ENCODE measurements around the gene UBXN4. TPM values are rescaled to one million over a fixed set of nuclear protein-coding genes. Genes with fewer than 3 reads are reported as not detected.

UBXN4 gene
- total RNA-seq, 1 experiment from 2014 or later: 83.7 TPM

DNA sequence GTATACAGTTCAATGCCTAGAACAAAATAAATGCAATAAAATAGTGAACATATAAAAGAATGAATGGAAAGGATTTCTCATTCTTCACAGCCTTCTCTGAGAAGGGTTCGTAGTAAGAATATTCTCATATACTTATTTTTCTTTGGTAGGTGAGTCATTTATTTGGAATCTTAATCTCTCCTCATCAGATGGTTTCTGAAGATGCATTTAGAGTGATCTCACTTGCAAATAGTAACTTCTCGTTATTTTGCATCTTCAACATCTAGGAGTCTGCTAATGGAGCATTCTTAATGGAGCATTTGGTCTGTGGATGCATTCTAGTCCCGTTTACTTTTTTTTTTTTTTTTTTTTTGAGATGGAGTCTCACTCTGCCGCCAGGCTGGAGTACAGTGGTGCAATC lies 3.9 kb downstream of the UBXN4 start:
- intact Hi-C loops (cut with micrococcal nuclease; ENCODE audit: unreplicated experiment): no loop called here

GRCh38 chr2:135755573-135755972 lies 13.9 kb downstream of the UBXN4 start:
- Histone ChIP-seq H3K27me3 (ENCODE audit: control insufficient read depth, insufficient read depth, low read length) (no peaks in the 10 kb centered on the region), H3K27ac (ENCODE audit: low read length) (no peak overlapping the region), H3K4me1 (ENCODE audit: control insufficient read depth, insufficient read depth, low read length) (no peaks in the 10 kb centered on the region), H3K4me3 (ENCODE audit: low read depth in 2 of 2, low read length in 2 of 2) (no peak overlapping the region), H3K9me3 (ENCODE audit: control insufficient read depth, insufficient read depth, low read depth, low read length) (no peaks in the 10 kb centered on the region; the same call in 1 of the 2 replicates), H3K36me3 (ENCODE audit: control insufficient read depth, insufficient read depth, low read length) (peaks cover 35% of the 10 kb centered on the region)
- no TSS peak for BruUV-seq (replicated peaks)
- intact Hi-C loops (cut with micrococcal nuclease; ENCODE audit: unreplicated experiment) (no loop called here), in situ Hi-C loops (cut with HindIII; ENCODE audit: low pct_unique_long_range_greater_than_20kb, low sequenced_read_pairs) (no loop called here)
- ChIA-PET POLR2A (interaction anchor here (0.7 kb wide), 1 partner anchor 333 kb away, joined by 3 read pairs; no protein-coding TSS in a partner anchor), CTCF (no interaction called here)
- ATAC-seq: no peak
- DNase-seq (ENCODE audit: low read depth, low spot score): no peak
- TF ChIP-seq SIN3A (IDR thresholded peaks at IDR 0.05; ENCODE audit: borderline replicate concordance, insufficient read depth, low read depth, low read length) (no peak), TCF7L2 (IDR thresholded peaks at IDR 0.05; ENCODE audit: low read depth, low read length) (no peak), POLR2AphosphoS5 (IDR thresholded peaks at IDR 0.05; ENCODE audit: low read depth, low read length) (no peak)
- TF ChIP-seq, protein P1, sequence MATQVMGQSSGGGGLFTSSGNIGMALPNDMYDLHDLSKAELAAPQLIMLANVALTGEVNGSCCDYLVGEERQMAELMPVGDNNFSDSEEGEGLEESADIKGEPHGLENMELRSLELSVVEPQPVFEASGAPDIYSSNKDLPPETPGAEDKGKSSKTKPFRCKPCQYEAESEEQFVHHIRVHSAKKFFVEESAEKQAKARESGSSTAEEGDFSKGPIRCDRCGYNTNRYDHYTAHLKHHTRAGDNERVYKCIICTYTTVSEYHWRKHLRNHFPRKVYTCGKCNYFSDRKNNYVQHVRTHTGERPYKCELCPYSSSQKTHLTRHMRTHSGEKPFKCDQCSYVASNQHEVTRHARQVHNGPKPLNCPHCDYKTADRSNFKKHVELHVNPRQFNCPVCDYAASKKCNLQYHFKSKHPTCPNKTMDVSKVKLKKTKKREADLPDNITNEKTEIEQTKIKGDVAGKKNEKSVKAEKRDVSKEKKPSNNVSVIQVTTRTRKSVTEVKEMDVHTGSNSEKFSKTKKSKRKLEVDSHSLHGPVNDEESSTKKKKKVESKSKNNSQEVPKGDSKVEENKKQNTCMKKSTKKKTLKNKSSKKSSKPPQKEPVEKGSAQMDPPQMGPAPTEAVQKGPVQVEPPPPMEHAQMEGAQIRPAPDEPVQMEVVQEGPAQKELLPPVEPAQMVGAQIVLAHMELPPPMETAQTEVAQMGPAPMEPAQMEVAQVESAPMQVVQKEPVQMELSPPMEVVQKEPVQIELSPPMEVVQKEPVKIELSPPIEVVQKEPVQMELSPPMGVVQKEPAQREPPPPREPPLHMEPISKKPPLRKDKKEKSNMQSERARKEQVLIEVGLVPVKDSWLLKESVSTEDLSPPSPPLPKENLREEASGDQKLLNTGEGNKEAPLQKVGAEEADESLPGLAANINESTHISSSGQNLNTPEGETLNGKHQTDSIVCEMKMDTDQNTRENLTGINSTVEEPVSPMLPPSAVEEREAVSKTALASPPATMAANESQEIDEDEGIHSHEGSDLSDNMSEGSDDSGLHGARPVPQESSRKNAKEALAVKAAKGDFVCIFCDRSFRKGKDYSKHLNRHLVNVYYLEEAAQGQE (IDR thresholded peaks at IDR 0.05; ENCODE audit: insufficient read depth in 1 of 2, low read depth in 2 of 2, low read length in 1 of 2): no peak
- TF ChIP-seq, protein P2, sequence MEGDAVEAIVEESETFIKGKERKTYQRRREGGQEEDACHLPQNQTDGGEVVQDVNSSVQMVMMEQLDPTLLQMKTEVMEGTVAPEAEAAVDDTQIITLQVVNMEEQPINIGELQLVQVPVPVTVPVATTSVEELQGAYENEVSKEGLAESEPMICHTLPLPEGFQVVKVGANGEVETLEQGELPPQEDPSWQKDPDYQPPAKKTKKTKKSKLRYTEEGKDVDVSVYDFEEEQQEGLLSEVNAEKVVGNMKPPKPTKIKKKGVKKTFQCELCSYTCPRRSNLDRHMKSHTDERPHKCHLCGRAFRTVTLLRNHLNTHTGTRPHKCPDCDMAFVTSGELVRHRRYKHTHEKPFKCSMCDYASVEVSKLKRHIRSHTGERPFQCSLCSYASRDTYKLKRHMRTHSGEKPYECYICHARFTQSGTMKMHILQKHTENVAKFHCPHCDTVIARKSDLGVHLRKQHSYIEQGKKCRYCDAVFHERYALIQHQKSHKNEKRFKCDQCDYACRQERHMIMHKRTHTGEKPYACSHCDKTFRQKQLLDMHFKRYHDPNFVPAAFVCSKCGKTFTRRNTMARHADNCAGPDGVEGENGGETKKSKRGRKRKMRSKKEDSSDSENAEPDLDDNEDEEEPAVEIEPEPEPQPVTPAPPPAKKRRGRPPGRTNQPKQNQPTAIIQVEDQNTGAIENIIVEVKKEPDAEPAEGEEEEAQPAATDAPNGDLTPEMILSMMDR (IDR thresholded peaks at IDR 0.05): no peak

More for the DNA sequence above, 3.9 kb downstream of the UBXN4 start:
- no peaks in the 10 kb centered on the region for H3K27me3 ChIP-seq (ENCODE audit: control insufficient read depth, insufficient read depth, low read length)
- no peak overlapping the region for H3K27ac ChIP-seq (ENCODE audit: low read length)
- ChIA-PET CTCF (no interaction called here), POLR2A (no interaction called here)
- in situ Hi-C loops (cut with HindIII; ENCODE audit: low pct_unique_long_range_greater_than_20kb, low sequenced_read_pairs): no loop called here
- H3K36me3 ChIP-seq (ENCODE audit: control insufficient read depth, insufficient read depth, low read length): peaks cover 4% of the 10 kb centered on the region
- no peaks in the 10 kb centered on the region for H3K9me3 ChIP-seq (ENCODE audit: control insufficient read depth, insufficient read depth, low read depth, low read length)
- DNase-seq (ENCODE audit: low read depth, low spot score) (no peak), ATAC-seq (no peak)
- no peak overlapping the region for H3K4me3 ChIP-seq (ENCODE audit: low read depth in 2 of 2, low read length in 2 of 2)
- BruUV-seq (replicated peaks): no TSS peak
- no peak for TF ChIP-seq POLR2AphosphoS5 (IDR thresholded peaks at IDR 0.05; ENCODE audit: low read depth, low read length)
- TF ChIP-seq, protein P2 (IDR thresholded peaks at IDR 0.05): no peak
- no peak for TF ChIP-seq SIN3A (IDR thresholded peaks at IDR 0.05; ENCODE audit: borderline replicate concordance, insufficient read depth, low read depth, low read length)
- TF ChIP-seq, protein P1 (IDR thresholded peaks at IDR 0.05; ENCODE audit: insufficient read depth in 1 of 2, low read depth in 2 of 2, low read length in 1 of 2): no peak
- TF ChIP-seq TCF7L2 (IDR thresholded peaks at IDR 0.05; ENCODE audit: low read depth, low read length): no peak
- peaks cover 16% of the 10 kb centered on the region for H3K4me1 ChIP-seq (ENCODE audit: control insufficient read depth, insufficient read depth, low read length)

Measured in Panc1 (cell line).